D721Med (cell line): ENCODE data around the gene ZNF341.
"Not testable (repeated sequence)": the region's sequence is repeated elsewhere in the genome, so short reads cannot be mapped to it uniquely, and the experiment has no call there.

Experiments
- DNase-seq: peaks from one replicate; pipeline ENCODE4 v3.0.0; 2011; ENCODE audit warnings: low spot score; ENCODE audit not compliant: insufficient read length
- FAIRE-seq: peaks from 2 replicates; lab custom pipeline; 2011; peaks lifted over from hg19 to GRCh38; lab: Jason Lieb, UNC
- CTCF ChIP-seq: IDR thresholded peaks from 2 replicates; pipeline ENCODE4 v1.5.1; 2012; ENCODE audit warnings: mild to moderate bottlenecking, control low read depth; ENCODE audit not compliant: insufficient read depth; ENCODE audit errors: missing control alignments

Gene ZNF341

DNA sequence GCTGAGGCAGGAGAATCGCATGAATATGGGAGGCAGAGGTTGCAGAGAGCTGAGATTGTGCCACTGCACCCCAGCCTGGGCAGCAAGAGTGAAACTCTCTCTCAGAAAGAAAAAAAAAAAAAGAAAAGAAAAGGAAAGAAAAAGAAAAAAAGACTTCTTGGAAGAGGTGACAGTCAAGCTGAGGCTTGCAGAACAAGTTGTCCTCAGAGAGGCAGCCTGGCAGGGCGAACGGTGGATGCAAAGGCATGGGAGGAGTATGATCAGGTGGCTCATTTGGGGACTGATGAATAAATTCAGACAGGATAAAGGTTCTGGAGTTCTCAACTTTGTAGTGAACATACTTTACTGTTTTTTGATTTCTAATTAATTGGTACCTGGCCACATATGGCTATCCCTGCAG lies 12.4 kb downstream of the ZNF341 start:
- TF ChIP-seq CTCF: no peak
- FAIRE-seq (no peak), DNase-seq (no peak)

GRCh38 chr20:33744773-33745385 lies 13.1 kb downstream of the ZNF341 start:
- TF ChIP-seq CTCF: no peak

GRCh38 chr20:33746325-33746998 lies 14.7 kb downstream of the ZNF341 start:
- FAIRE-seq (no peak), DNase-seq (no peak)
- TF ChIP-seq CTCF: no peak

More at GRCh38 chr20:33744773-33745385, 13.1 kb downstream of the ZNF341 start:
- FAIRE-seq: no peak
- no peak for DNase-seq

DNA sequence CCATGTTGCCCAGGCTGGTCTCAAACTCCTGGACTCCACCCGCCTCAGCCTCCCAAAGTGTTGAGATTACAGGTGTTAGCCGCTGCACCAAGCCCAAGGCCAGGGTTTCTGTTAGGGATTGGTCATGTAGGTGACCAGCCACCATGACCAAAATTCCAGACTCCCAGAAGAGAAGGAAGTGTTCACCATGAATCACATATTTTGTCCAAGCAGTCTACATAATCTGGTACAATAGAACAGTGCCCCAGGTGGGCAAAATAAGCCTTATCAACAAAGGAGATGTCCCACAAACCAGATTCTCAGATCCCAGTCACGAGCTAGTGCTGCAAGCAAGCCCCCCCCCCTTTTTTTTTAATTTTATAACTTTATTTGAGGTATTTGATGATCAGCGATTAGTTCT lies 20.0 kb downstream of the ZNF341 start:
- DNase-seq: no peak
- no peak for FAIRE-seq
- no peak for TF ChIP-seq CTCF

GRCh38 chr20:33753143-33753542 lies 21.3 kb downstream of the ZNF341 start:
- TF ChIP-seq CTCF: no peak
- FAIRE-seq (no peak), DNase-seq (no peak)

DNA sequence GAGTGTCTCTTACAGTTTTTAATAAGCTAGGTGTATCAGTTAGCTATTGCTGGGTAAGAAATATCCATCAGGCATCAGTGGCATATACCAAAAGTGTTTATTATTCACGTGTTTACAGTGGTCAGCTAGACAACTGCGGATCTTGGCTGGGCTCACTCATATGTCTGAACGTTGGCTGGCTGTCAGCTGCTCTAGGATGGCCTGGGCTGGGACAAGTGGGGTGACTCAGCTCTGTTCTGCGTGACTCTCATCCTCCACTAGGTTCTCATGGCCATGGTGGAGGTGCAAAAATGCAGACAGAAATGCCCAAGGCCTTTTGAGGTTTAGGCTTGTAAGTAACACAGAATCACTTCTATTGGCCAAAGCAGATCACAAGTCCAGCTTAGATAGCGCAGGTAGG lies 22.0 kb downstream of the ZNF341 start:
- DNase-seq (no peak), FAIRE-seq (no peak)
- TF ChIP-seq CTCF: no peak

DNA sequence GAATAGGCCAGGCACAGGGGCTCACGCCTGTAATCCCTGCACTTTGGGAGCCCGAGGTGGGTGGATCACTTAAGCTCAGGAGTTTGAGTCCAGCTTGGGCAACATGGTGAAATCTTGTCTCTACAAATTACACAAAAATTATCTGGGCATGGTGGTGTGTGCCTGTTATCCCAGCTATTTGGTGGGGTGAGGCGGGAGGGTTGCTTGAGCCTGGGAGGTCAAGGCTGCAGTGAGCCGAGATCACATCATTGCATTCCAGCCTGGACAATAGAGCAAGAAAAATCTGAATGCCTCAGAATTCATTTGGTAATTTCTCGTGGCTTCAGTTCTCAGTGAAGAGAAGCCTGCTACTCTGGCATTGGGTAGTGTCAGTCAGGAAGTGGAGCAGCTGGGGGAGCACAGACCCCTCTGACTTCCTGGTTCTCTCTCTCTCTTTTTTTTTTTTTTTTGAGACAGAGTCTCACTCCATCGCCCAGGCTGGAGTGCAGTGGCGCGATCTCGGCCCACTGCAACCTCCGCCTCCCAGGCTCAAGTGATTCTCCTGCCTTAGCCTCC lies 24.2 kb downstream of the ZNF341 start:
- not testable (repeated sequence) for FAIRE-seq, DNase-seq
